H1 (cell line): ENCODE results near the gene CAMSAP3. TPM values are rescaled to one million over a fixed set of nuclear protein-coding genes. Genes with fewer than 3 reads are reported as not detected.
A peak's percentile ranks its signal among the peaks of the same experiment; 100 is the strongest.

ENCODE experiments used
- ASH2L ChIP-seq: fragments of 200-600, 300-600 bp; sonication (generic); IDR thresholded peaks from one replicate; pipeline ENCODE4 v1.7.1; 2017; ENCODE audit warnings: low read length
- CHD1 ChIP-seq: IDR thresholded peaks from 2 replicates; pipeline ENCODE4 v1.6.1; 2012; ENCODE audit warnings: low read depth, low read length, improper control_type of control experiment
- E2F6 ChIP-seq: IDR thresholded peaks from 2 replicates; pipeline ENCODE4 v1.6.1; 2012; ENCODE audit warnings: inconsistent platforms
- EP300 ChIP-seq, 2 experiments: IDR thresholded peaks; 1 replicate in 1 of 2; 2 replicates in 1 of 2; pipeline ENCODE4 v1.6.1; 2011 to 2012; ENCODE audit warnings: low read depth in 2 of 2, low read length in 2 of 2, mild to moderate bottlenecking in 2 of 2, borderline replicate concordance in 1 of 2, inconsistent platforms in 1 of 2, moderate library complexity in 1 of 2
- HDAC2 ChIP-seq, 2 experiments: fragments of 300-600 bp in 1 of 2; sonication (generic) in 1 of 2; IDR thresholded peaks; 2 replicates each; pipeline ENCODE4 v1.6.1; 2011 to 2012; ENCODE audit warnings: low read depth in 2 of 2, low read length in 2 of 2, mild to moderate bottlenecking in 2 of 2, moderate library complexity in 2 of 2, borderline replicate concordance in 1 of 2, inconsistent platforms in 1 of 2
- KDM4A ChIP-seq: IDR thresholded peaks from one replicate; pipeline ENCODE4 v1.7.1; 2012; ENCODE audit warnings: low read depth, mild to moderate bottlenecking, moderate library complexity, low read length, inconsistent platforms; ENCODE audit not compliant: severe bottlenecking
- NANOG ChIP-seq: IDR thresholded peaks from 2 replicates; pipeline ENCODE4 v1.6.1; 2011; ENCODE audit warnings: low read length, low read depth, mild to moderate bottlenecking, inconsistent platforms; ENCODE audit not compliant: insufficient read depth, poor library complexity, severe bottlenecking
- PHF8 ChIP-seq: fragments of 200-600 bp; sonication (generic); conservative IDR thresholded peaks from 2 replicates; pipeline ENCODE4 v1.7.1; 2012; ENCODE audit warnings: low read depth, mild to moderate bottlenecking, inconsistent platforms, low read length, moderate library complexity
- POLR2A ChIP-seq, 2 experiments: IDR thresholded peaks; 1 replicate in 1 of 2; 2 replicates in 1 of 2; pipeline ENCODE4 v1.6.1; 2011; ENCODE audit warnings: low read depth in 2 of 2, low read length in 2 of 2, mild to moderate bottlenecking in 2 of 2; ENCODE audit errors: control extremely low read depth in 1 of 2
- SP4 ChIP-seq: IDR thresholded peaks from 2 replicates; pipeline ENCODE4 v1.6.1; 2012; ENCODE audit warnings: low read length, inconsistent platforms
- SRF ChIP-seq: IDR thresholded peaks from 2 replicates; pipeline ENCODE4 v1.6.1; 2011; ENCODE audit warnings: mild to moderate bottlenecking, low read depth, low read length, moderate library complexity
- SUZ12 ChIP-seq: fragments of 200-600 bp; sonication (generic); IDR thresholded peaks from 2 replicates; pipeline ENCODE4 v1.6.1; 2012; ENCODE audit warnings: mild to moderate bottlenecking, inconsistent platforms, low read length, moderate library complexity, mixed read lengths
- TCF12 ChIP-seq: IDR thresholded peaks from 2 replicates; pipeline ENCODE4 v1.6.1; 2011; ENCODE audit warnings: low read depth, mild to moderate bottlenecking, low read length
- ZNF274 ChIP-seq: IDR thresholded peaks from 2 replicates; pipeline ENCODE4 v1.7.0; 2012; ENCODE audit warnings: low read length, borderline replicate concordance; ENCODE audit errors: extremely low read depth
- polyA plus RNA-seq, 7 experiments: library from polyadenylated mRNA; depleted of rRNA in 3 of 7; stranded (reverse) in 5 of 7; unstranded in 2 of 7; fragments of >200 nt in 5 of 7; fragments of 200-250 nt in 2 of 7; gene quantifications; 1 replicate in 5 of 7; 2 replicates in 1 of 7; 4 replicates in 1 of 7; pipeline versions ENCODE4 v1.2.1 to v1.2.3, GENCODE V29; 2011 to 2013; ENCODE audit warnings: missing spikeins in 2 of 7, mixed read lengths in 2 of 7
- total RNA-seq: library from RNA; stranded (reverse); fragmentation: NEBNext Ultra II Directional; extraction: Animal tissue kit (Norgen Biotek cat#: 25700); gene quantifications from 2 replicates; pipeline ENCODE4 v1.2.1, GENCODE V29; 2021

CAMSAP3 gene
- total and polyA plus RNA-seq, 2 of the 8 experiments (the other 6 are each of a cell fraction or from before 2014, with no cell fraction given), result 11.4 to 30.4 TPM

GRCh38 chr19:7629347-7630054 is 33.8 kb downstream of the CAMSAP3 start, which contains the start of the genes PET100 and XAB2 (continued):
- peak; percentile 85 for TF ChIP-seq PHF8
- TF ChIP-seq CHD1, result no peak
- peak in 1 of 2 experiments; percentile 97; a peak in 2 of 4 replicates for TF ChIP-seq HDAC2 (IDR thresholded peaks at IDR 0.05; ENCODE audit: borderline replicate concordance in 1 of 2, low read depth in 2 of 2, low read length in 2 of 2)
- TF ChIP-seq ASH2L, result no peak
- TF ChIP-seq KDM4A, result peak; percentile 84
- TF ChIP-seq POLR2A (IDR thresholded peaks at IDR 0.05; ENCODE audit: control extremely low read depth in 1 of 2, low read depth in 2 of 2, low read length in 2 of 2), result peak; percentile 64 to 77; a peak in 2 of 3 replicates
- no peak for TF ChIP-seq TCF12
- peak; percentile 61 for TF ChIP-seq SRF
- TF ChIP-seq NANOG, result no peak
- TF ChIP-seq SUZ12, result no peak
- TF ChIP-seq ZNF274, result no peak
- peak; percentile 92 for TF ChIP-seq SP4
- no peak for TF ChIP-seq EP300 (IDR thresholded peaks at IDR 0.05; ENCODE audit: borderline replicate concordance in 1 of 2, low read depth in 2 of 2, low read length in 2 of 2)
- TF ChIP-seq E2F6, result no peak
